Pancreas (tissue), 10 donors: Measurements from ENCODE around the gene RAP1A. TPM values are rescaled to one million over a fixed set of nuclear protein-coding genes. Genes with fewer than 3 reads are reported as not detected.
A peak's percentile ranks its signal among the peaks of the same experiment; 100 is the strongest.

Experiments
- ATAC-seq, 4 donors: fragments of 200-7000 bp; cut with Tn5 transposase; one replicate each; pipeline versions ENCODE4 v1.8.0 to v1.9.1; 2020; ENCODE audit warnings: mild to moderate bottlenecking in 4 of 4, moderate library complexity in 4 of 4
- DNase-seq, 6 donors: peaks; one replicate each; pipeline ENCODE4 v3.0.0-alpha.2; 2020
- FAIRE-seq: peaks from 2 replicates; lab custom pipeline; 2012; peaks lifted over from hg19 to GRCh38; lab: Jason Lieb, UNC
- H3K27ac ChIP-seq, 4 donors: fragments of 200-600 bp; sonication (generic); 1 replicate in 3 of 4; 2 replicates in 1 of 4; pipeline versions ENCODE4 v1.5.0 to v1.8.0; 2020
- H3K27me3 ChIP-seq, 4 donors: fragments of 200-600 bp; one replicate each; pipeline ENCODE4 v1.8.0; 2021
- H3K36me3 ChIP-seq, 3 donors: fragments of 200-600 bp; sonication (generic) in 1 of 3; one replicate each; pipeline versions ENCODE4 v1.5.0 to v1.8.0; 2020 to 2021
- H3K4me1 ChIP-seq, 3 donors: fragments of 200-600 bp; one replicate each; pipeline ENCODE4 v1.8.0; 2021
- H3K4me3 ChIP-seq, 4 donors: fragments of 200-600 bp; sonication (generic) in 2 of 4; one replicate each; pipeline versions ENCODE4 v1.5.0 to v1.8.0; 2020 to 2021
- H3K9me3 ChIP-seq, 4 donors: fragments of 200-600 bp; one replicate each; pipeline ENCODE4 v1.8.0; 2021
- WGBS, 2 donors: extraction: QIAGEN DNeasy Blood & Tissue Kit; methylation state at CpG; one replicate each; pipeline ENCODE4 v1.1.7; 2013; 5-methylcytosine and 5-hydroxymethylcytosine counted together
- intact Hi-C, 3 donors: fragments of 100-400 bp; cut with DNase I; formaldehyde crosslinking; loops; one replicate each; pipeline versions ENCODE4 v1.11.1 to v1.14.2; 2022
- polyA plus RNA-seq, 2 donors: library from polyadenylated mRNA; stranded (reverse); fragments of 200-250 nt; gene quantifications; one replicate each; pipeline ENCODE4 v1.2.3, GENCODE V29; 2013
- total RNA-seq, 6 donors: library from RNA; stranded (reverse); fragmentation: NEBNext Ultra II Directional in 4 of 6; extraction: Animal tissue kit (Norgen Biotek cat#: 25700) in 4 of 6; gene quantifications; one replicate each; pipeline versions ENCODE4 v1.2.1 to v1.2.4, GENCODE V29; 2021 to 2023
- TF ChIP-seq, protein P1 (sequence below), 4 donors: fragments of 200-600 bp; sonication (generic) in 3 of 4; IDR thresholded peaks; one replicate each; pipeline versions ENCODE4 v1.5.0 to v1.8.0; 2021; ENCODE audit warnings: antibody characterized with exemption in 4 of 4
- donor health status: healthy with polysubstance abuse.
- donor health status: DM: no; HTN: no; CAD: no; lungs with moderate emphysema.
- donor health status: DM: no; HTN: no; CAD: no.
- donor health status: control.
- donor health status: control.
- donor health status: Bipolar disorder and iron deficiency.
- donor health status: DM: yes; HTN: yes; CAD: no.
- donor health status: DM: no; HTN: no; CAD: no.
- donor health status: DM: no; HTN: no; CAD: no.
- donor health status: DM: yes; HTN: yes; CAD: no.

The RAP1A gene
- total and polyA plus RNA-seq, 8 donors = 17.0 to 35.1 (median 21.5) TPM

DNA sequence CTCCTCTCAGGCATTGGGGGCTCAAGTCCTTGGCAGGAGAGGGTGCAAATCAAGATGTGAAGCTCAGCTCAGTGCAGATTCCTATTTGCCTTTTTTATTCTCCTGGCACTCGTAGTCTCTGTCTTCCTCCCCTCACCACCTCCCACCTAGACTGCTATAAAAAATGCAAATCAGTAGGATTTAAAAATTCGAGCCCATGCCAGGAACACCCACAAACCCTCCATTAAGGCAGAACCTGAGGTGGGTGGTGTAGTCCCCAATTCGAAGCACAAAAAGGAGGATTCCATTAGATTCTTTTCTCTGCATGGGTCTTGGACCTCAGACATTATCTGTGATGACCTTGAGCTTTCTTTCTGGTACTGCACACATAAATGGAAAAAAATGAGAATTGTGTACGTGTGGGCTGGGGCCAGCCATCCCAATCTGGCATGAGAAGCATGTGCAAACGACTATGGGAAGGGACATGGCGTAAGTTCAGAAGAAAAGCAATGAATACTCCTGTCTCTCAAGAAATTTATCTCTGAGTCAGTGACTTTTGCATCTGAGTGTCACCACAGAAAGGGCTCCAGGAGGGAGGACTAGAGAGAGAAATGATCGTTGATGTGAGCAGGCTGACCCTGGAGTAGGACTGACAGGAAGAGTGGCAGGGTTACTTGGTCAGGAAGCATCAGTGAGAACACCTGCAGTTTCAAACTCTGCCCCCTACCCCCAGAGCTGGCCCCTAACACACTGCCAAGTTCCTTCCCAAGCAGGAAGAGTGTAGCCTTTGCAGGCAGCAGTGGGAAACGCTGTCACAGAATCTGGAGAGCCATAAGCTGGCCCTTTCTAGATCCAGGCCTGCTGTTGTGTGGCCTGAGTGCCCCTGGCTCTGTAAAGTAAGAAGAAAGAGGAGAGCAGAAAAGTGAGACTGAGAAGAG lies 117.9 kb downstream of the RAP1A start:
- intact Hi-C loops = no loop called here
- no peak for FAIRE-seq

GRCh38 chr1:111738133-111738435 lies 118.5 kb downstream of the RAP1A start:
- no peaks in the 10 kb centered on the region for H3K36me3 ChIP-seq
- no peak for DNase-seq
- no peak for FAIRE-seq
- no peaks in the 10 kb centered on the region for H3K4me1 ChIP-seq
- H3K27ac ChIP-seq = peak overlapping the region in 1 of 4 donors; percentile 81
- intact Hi-C loops = no loop called here
- peak overlapping the region in 3 of 4 donors; percentile 42 to 80 (median 63) for H3K4me3 ChIP-seq
- H3K9me3 ChIP-seq = no peaks in the 10 kb centered on the region
- ATAC-seq = no peak
- 24 to 28% methylated on average over 9 of the region's 9 CpGs for WGBS, 2 donors
- H3K27me3 ChIP-seq = no peaks in the 10 kb centered on the region
- TF ChIP-seq, protein P1, sequence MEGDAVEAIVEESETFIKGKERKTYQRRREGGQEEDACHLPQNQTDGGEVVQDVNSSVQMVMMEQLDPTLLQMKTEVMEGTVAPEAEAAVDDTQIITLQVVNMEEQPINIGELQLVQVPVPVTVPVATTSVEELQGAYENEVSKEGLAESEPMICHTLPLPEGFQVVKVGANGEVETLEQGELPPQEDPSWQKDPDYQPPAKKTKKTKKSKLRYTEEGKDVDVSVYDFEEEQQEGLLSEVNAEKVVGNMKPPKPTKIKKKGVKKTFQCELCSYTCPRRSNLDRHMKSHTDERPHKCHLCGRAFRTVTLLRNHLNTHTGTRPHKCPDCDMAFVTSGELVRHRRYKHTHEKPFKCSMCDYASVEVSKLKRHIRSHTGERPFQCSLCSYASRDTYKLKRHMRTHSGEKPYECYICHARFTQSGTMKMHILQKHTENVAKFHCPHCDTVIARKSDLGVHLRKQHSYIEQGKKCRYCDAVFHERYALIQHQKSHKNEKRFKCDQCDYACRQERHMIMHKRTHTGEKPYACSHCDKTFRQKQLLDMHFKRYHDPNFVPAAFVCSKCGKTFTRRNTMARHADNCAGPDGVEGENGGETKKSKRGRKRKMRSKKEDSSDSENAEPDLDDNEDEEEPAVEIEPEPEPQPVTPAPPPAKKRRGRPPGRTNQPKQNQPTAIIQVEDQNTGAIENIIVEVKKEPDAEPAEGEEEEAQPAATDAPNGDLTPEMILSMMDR (IDR thresholded peaks at IDR 0.05) = no peak

More for the DNA sequence above, 117.9 kb downstream of the RAP1A start:
- Histone ChIP-seq H3K27ac (no peak overlapping the region), H3K4me1 (no peaks in the 10 kb centered on the region), H3K4me3 (peak overlapping the region in 2 of 4 donors; percentile 63 to 80), H3K27me3 (no peaks in the 10 kb centered on the region), H3K9me3 (no peaks in the 10 kb centered on the region), H3K36me3 (no peaks in the 10 kb centered on the region)
- 66 to 72% methylated on average over 8 of the region's 8 CpGs for WGBS, 2 donors
- DNase-seq = no peak
- no peak for ATAC-seq
- TF ChIP-seq, protein P1 (IDR thresholded peaks at IDR 0.05) = no peak

GRCh38 chr1:111738436-111739193 lies 119.0 kb downstream of the RAP1A start:
- peak overlapping the region; percentile 37 to 80 (median 52) for H3K4me3 ChIP-seq

GRCh38 chr1:111739194-111739924 lies 119.8 kb downstream of the RAP1A start, which contains the start of gene INKA2:
Gene INKA2, minus strand, starts transcription at chr1:111739395. Its CDS starts 153 bp downstream, at chr1:111739242.
- 1% methylated on average over 58 to 59 of the region's 59 CpGs for WGBS, 2 donors
- Histone ChIP-seq H3K27ac (peak within 1 kb of the TSS; percentile 55 to 81 (median 76)), H3K27me3 (no peaks in the 10 kb centered on the region), H3K4me3 (peak within 1 kb of the TSS; percentile 37 to 80 (median 52)), H3K9me3 (no peaks in the 10 kb centered on the region), H3K4me1 (no peaks in the 10 kb centered on the region), H3K36me3 (no peaks in the 10 kb centered on the region)
- intact Hi-C loops = no loop called here
- FAIRE-seq (no peak), ATAC-seq (peak; percentile 80 to 91 (median 88)), DNase-seq (peak; percentile 79 to 93 (median 88))
- TF ChIP-seq, protein P1 (IDR thresholded peaks at IDR 0.05) = no peak

More at GRCh38 chr1:111738436-111739193, 119.0 kb downstream of the RAP1A start:
- Histone ChIP-seq H3K27ac (peak overlapping the region; percentile 55 to 81 (median 76)), H3K9me3 (no peaks in the 10 kb centered on the region), H3K4me1 (no peaks in the 10 kb centered on the region), H3K36me3 (no peaks in the 10 kb centered on the region), H3K27me3 (no peaks in the 10 kb centered on the region)
- WGBS, 2 donors = 1% methylated on average over 51 to 61 of the region's 61 CpGs
- DNase-seq (peak; percentile 57 to 87 (median 72)), ATAC-seq (peak; percentile 65 to 76 (median 74)), FAIRE-seq (no peak)
- TF ChIP-seq, protein P1 (IDR thresholded peaks at IDR 0.05) = no peak
- intact Hi-C loops = no loop called here
